Mucosa of gallbladder (tissue), 1 donor: ENCODE results near the gene TRERF1. TPM values are rescaled to one million over a fixed set of nuclear protein-coding genes. Genes with fewer than 3 reads are reported as not detected.
A peak's percentile ranks its signal among the peaks of the same experiment; 100 is the strongest.

Source experiments
- DNase-seq: peaks from one replicate; pipeline ENCODE4 v3.0.0-alpha.2; 2020; ENCODE audit warnings: low spot score
- total RNA-seq: library from RNA; stranded (reverse); gene quantifications from one replicate; pipeline ENCODE4 v1.2.1, GENCODE V29; 2021
- donor health status: DM: no; HTN: no; CAD: no.

Gene TRERF1
- total RNA-seq, 1 donor from 2014 or later, result 7.7 TPM

- no peak for DNase-seq
Observed at GRCh38 chr6:42306439-42307140, 145.1 kb downstream of the TRERF1 start.

- no peak for DNase-seq
Observed at GRCh38 chr6:42304053-42304712, 147.5 kb downstream of the TRERF1 start.

GRCh38 chr6:42302411-42302810 is 149.3 kb downstream of the TRERF1 start:
- DNase-seq, result no peak

- no peak for DNase-seq
Observed at GRCh38 chr6:42301986-42302385, 149.7 kb downstream of the TRERF1 start.

- DNase-seq, result no peak
Observed at GRCh38 chr6:42300701-42301100, 151.0 kb downstream of the TRERF1 start.

GRCh38 chr6:42300185-42300584 is 151.5 kb downstream of the TRERF1 start:
- DNase-seq, result no peak

GRCh38 chr6:42297661-42298060 is 154.1 kb downstream of the TRERF1 start:
- DNase-seq, result no peak

- no peak for DNase-seq
Observed at GRCh38 chr6:42296614-42297013, 155.1 kb downstream of the TRERF1 start.

- DNase-seq, result no peak
Observed at GRCh38 chr6:42295677-42296076, 156.0 kb downstream of the TRERF1 start.

- no peak for DNase-seq
Observed at GRCh38 chr6:42295181-42295580, 156.5 kb downstream of the TRERF1 start.

GRCh38 chr6:42294759-42295158 is 157.0 kb downstream of the TRERF1 start:
- peak; percentile 14 for DNase-seq

GRCh38 chr6:42293386-42293977 is 158.2 kb downstream of the TRERF1 start:
- DNase-seq, result no peak

GRCh38 chr6:42292004-42292740 is 159.6 kb downstream of the TRERF1 start:
- no peak for DNase-seq

- no peak for DNase-seq
Observed at GRCh38 chr6:42287756-42288155, 164.0 kb downstream of the TRERF1 start.

- DNase-seq, result no peak
Observed at GRCh38 chr6:42281570-42281969, 170.2 kb downstream of the TRERF1 start.

- DNase-seq, result no peak
Observed at GRCh38 chr6:42280966-42281533, 170.7 kb downstream of the TRERF1 start.

GRCh38 chr6:42279966-42280629 is 171.6 kb downstream of the TRERF1 start:
- DNase-seq, result peak; percentile 40

- DNase-seq, result peak; percentile 32
Observed at GRCh38 chr6:42279144-42279781, 172.5 kb downstream of the TRERF1 start.

- DNase-seq, result no peak
Observed at GRCh38 chr6:42278131-42278853, 173.4 kb downstream of the TRERF1 start.
